Measurements from ENCODE around the gene SEC22A. TPM values are rescaled to one million over a fixed set of nuclear protein-coding genes. Genes with fewer than 3 reads are reported as not detected.

The SEC22A gene
- total and polyA plus RNA-seq, 2 of the 8 experiments (the other 6 are each of a cell fraction or from before 2014, with no cell fraction given): 10.6 to 17.1 TPM

DNA sequence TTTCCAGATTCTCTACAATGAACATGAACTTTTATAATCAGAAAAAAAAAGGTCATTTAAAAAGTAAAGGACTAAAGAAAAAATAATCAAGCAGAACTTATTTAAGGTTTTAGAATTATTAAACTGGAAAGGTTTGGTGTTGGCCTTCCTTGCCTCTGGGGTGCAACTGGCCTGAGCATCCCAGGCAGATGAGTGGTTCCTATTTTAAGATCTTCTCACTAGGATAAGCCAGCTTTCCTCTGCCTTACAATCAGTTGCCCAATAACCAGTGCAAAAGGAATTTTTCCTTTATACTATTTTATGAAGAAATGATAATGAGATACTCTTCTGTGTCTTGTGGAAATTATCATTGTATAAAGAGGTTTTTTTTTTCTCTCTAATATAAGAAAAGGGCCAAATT lies 56.6 kb downstream of the SEC22A start:
- H3K27me3 ChIP-seq (replicated peaks in 1 of 4; ENCODE audit: control insufficient read depth in 3 of 4, extremely low read depth in 1 of 4, insufficient read depth in 3 of 4, low read length in 3 of 4): no peaks in the 10 kb centered on the region
- H3K79me2 ChIP-seq (ENCODE audit: control insufficient read depth in 1 of 2, insufficient read depth in 2 of 2, low read length in 2 of 2): no peaks in the 10 kb centered on the region
- no peak overlapping the region for H3K4ac ChIP-seq (replicated peaks; ENCODE audit: insufficient read length, low read depth, low read length)
- no peak overlapping the region for H2BK5ac ChIP-seq (ENCODE audit: low read depth, low read length)
- no peak overlapping the region for H4K91ac ChIP-seq (replicated peaks; ENCODE audit: insufficient read length, low read length)
- no peak overlapping the region for H3K4me2 ChIP-seq (ENCODE audit: insufficient read depth in 1 of 2, low read depth in 2 of 2, low read length in 2 of 2)
- H2BK120ac ChIP-seq (replicated peaks; ENCODE audit: low read depth, low read length): no peak overlapping the region
- no peak overlapping the region for H2BK12ac ChIP-seq (ENCODE audit: low read depth, low read length)
- no peaks in the 10 kb centered on the region for H4K20me1 ChIP-seq (replicated peaks in 1 of 2; ENCODE audit: control insufficient read depth in 1 of 2, insufficient read depth in 2 of 2, low read length in 2 of 2)
- 0 out of 8 replicates have a peak, but pooled peaks cover 0 to 2% (median 0%) of the 10 kb centered on the region in 4 experiments for H3K36me3 ChIP-seq (ENCODE audit: control insufficient read depth in 2 of 4, insufficient read depth in 4 of 4, low read length in 3 of 4)
- H3K18ac ChIP-seq (ENCODE audit: extremely low read depth, low read length): no peak overlapping the region
- FAIRE-seq (no peak), DNase-seq (ENCODE audit: low read depth in 1 of 2, low spot score in 2 of 2) (no peak)
- H4K8ac ChIP-seq (ENCODE audit: extremely low read depth, insufficient read depth, low read length): no peak overlapping the region
- ChIA-PET POLR2A (ENCODE audit: partially characterized antibody) (no interaction called here), CTCF (ENCODE audit: partially characterized antibody) (interaction anchor here (0.7 to 1.4 kb wide), 6 partner anchors 41 to 227 kb away, joined by 3 to 5 read pairs (median 3); no protein-coding TSS in a partner anchor)
- H3K9me3 ChIP-seq (ENCODE audit: insufficient read depth in 2 of 2, low read depth in 1 of 2, low read length in 1 of 2): no peaks in the 10 kb centered on the region
- no peak overlapping the region for H3K9ac ChIP-seq (replicated peaks in 1 of 4; ENCODE audit: extremely low read depth in 1 of 4, low read depth in 3 of 4, low read length in 3 of 4)
- H3K27ac ChIP-seq (ENCODE audit: low read depth, low read length): no peak overlapping the region
- no peak overlapping the region for H3K4me3 ChIP-seq (ENCODE audit: extremely low read depth in 1 of 4, insufficient read depth in 2 of 4, low read depth in 3 of 4, low read length in 4 of 4)
- no peak overlapping the region for H2AK5ac ChIP-seq (ENCODE audit: low read depth, low read length)
- no peak overlapping the region for H3K14ac ChIP-seq (ENCODE audit: insufficient read length)
- no peaks in the 10 kb centered on the region for H3K23me2 ChIP-seq (ENCODE audit: low read depth, low read length)
- no peak overlapping the region for H2BK15ac ChIP-seq (ENCODE audit: low read length)
- TF ChIP-seq SAP30 (IDR thresholded peaks at IDR 0.05; ENCODE audit: insufficient read depth, insufficient replicate concordance, low read length) (no peak), CTBP2 (IDR thresholded peaks at IDR 0.05; ENCODE audit: borderline replicate concordance, insufficient read depth, insufficient read length, low read length) (no peak), SIX5 (IDR thresholded peaks at IDR 0.05; ENCODE audit: low read depth, low read length) (no peak), SP1 (IDR thresholded peaks at IDR 0.05; ENCODE audit: low read depth, low read length) (no peak), KDM4A (IDR thresholded peaks at IDR 0.05; ENCODE audit: low read depth, low read length, severe bottlenecking) (no peak), CHD1 (IDR thresholded peaks at IDR 0.05; ENCODE audit: low read depth, low read length) (no peak), RBBP5 (IDR thresholded peaks at IDR 0.05; ENCODE audit: borderline replicate concordance, low read depth, low read length) (no peak), ASH2L (IDR thresholded peaks at IDR 0.05; ENCODE audit: low read length) (no peak), NANOG (IDR thresholded peaks at IDR 0.05; ENCODE audit: insufficient read depth, low read depth, low read length, poor library complexity, severe bottlenecking) (no peak)
- TF ChIP-seq, protein P1, sequence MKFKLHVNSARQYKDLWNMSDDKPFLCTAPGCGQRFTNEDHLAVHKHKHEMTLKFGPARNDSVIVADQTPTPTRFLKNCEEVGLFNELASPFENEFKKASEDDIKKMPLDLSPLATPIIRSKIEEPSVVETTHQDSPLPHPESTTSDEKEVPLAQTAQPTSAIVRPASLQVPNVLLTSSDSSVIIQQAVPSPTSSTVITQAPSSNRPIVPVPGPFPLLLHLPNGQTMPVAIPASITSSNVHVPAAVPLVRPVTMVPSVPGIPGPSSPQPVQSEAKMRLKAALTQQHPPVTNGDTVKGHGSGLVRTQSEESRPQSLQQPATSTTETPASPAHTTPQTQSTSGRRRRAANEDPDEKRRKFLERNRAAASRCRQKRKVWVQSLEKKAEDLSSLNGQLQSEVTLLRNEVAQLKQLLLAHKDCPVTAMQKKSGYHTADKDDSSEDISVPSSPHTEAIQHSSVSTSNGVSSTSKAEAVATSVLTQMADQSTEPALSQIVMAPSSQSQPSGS (IDR thresholded peaks at IDR 0.05; ENCODE audit: low read length): no peak
- H3K79me1 ChIP-seq (ENCODE audit: low read depth, low read length): no peaks in the 10 kb centered on the region
- no peak overlapping the region for H4K5ac ChIP-seq (ENCODE audit: insufficient read length, low read depth, low read length)
- no peak overlapping the region for H2AFZ ChIP-seq (ENCODE audit: low read length)
- no peak overlapping the region for H2BK20ac ChIP-seq (ENCODE audit: low read length)
- H3K23ac ChIP-seq (ENCODE audit: insufficient read length): no peak overlapping the region
- no peaks in the 10 kb centered on the region for H3K4me1 ChIP-seq (replicated peaks in 1 of 4; ENCODE audit: control insufficient read depth in 3 of 4, insufficient read depth in 4 of 4, low read length in 3 of 4)
- no peak overlapping the region for H3K56ac ChIP-seq (replicated peaks; ENCODE audit: insufficient read length, low read depth, low read length)
